ENCODE results near the gene ZNF25. TPM values are rescaled to one million over a fixed set of nuclear protein-coding genes. Genes with fewer than 3 reads are reported as not detected.

The ZNF25 gene
- total and polyA plus RNA-seq, 9 of the 15 experiments (the other 6 are each of a cell fraction or from before 2014, with no cell fraction given), result 0.62 to 2.3 (median 1.6) TPM

GRCh38 chr10:38003588-38003987 is 27.1 kb upstream of the ZNF25 start (continued):
- no peak for TF ChIP-seq TCF15 (CRISPR knock-in tag; IDR thresholded peaks at IDR 0.05)
- no peak for TF ChIP-seq HBP1 (CRISPR knock-in tag; IDR thresholded peaks at IDR 0.05)
- TF ChIP-seq MEIS2 (IDR thresholded peaks at IDR 0.05; ENCODE audit: partially characterized antibody), result no peak
- peak; percentile 68 for TF ChIP-seq TAL1 (IDR thresholded peaks at IDR 0.05)
- TF ChIP-seq CHAMP1 (IDR thresholded peaks at IDR 0.05), result no peak
- TF ChIP-seq ELK1 (CRISPR knock-in tag; IDR thresholded peaks at IDR 0.05), result no peak
- peak; percentile 68 for TF ChIP-seq KLF16 (IDR thresholded peaks at IDR 0.05)
- TF ChIP-seq ATF6 (CRISPR knock-in tag; IDR thresholded peaks at IDR 0.05), result no peak
- no peak for TF ChIP-seq ZNF12 (CRISPR knock-in tag; IDR thresholded peaks at IDR 0.05)
- no peak for TF ChIP-seq ZNF639 (CRISPR knock-in tag; conservative IDR thresholded peaks at IDR 0.05 in 1 of 2, IDR thresholded peaks at IDR 0.05 in 1 of 2)
- TF ChIP-seq MTA2 (IDR thresholded peaks at IDR 0.05; ENCODE audit: low read depth), result peak; percentile 60; the same call in 1 of the 2 replicates
- TF ChIP-seq ZBTB5 (IDR thresholded peaks at IDR 0.05), result no peak
- TF ChIP-seq DEAF1 (CRISPR knock-in tag; IDR thresholded peaks at IDR 0.05), result no peak
- no peak for TF ChIP-seq ETS2 (tag; IDR thresholded peaks at IDR 0.05; ENCODE audit: borderline replicate concordance, poor library complexity, severe bottlenecking)
- TF ChIP-seq SMARCA4 (IDR thresholded peaks at IDR 0.05), result no peak

All from K562 (cell line).